ENCODE measurements around the gene DRD1.

The DRD1 gene

GRCh38 chr5:175464074-175464941 is 20.3 kb upstream of the DRD1 start:
- Histone ChIP-seq H3K27ac (no peak overlapping the region), H3K9me3 (no peaks in the 10 kb centered on the region), H3K36me3 (no peaks in the 10 kb centered on the region), H3K4me3 (ENCODE audit: low read depth in 1 of 2, low read length in 1 of 2) (no peak overlapping the region), H3K27me3 (peaks cover 68% of the 10 kb centered on the region), H3K4me1 (ENCODE audit: control insufficient read depth in 1 of 2, insufficient read depth in 1 of 2, low read depth in 1 of 2, low read length in 1 of 2) (peaks cover 3 to 10% of the 10 kb centered on the region in 2 experiments)
- TF ChIP-seq, protein P1, sequence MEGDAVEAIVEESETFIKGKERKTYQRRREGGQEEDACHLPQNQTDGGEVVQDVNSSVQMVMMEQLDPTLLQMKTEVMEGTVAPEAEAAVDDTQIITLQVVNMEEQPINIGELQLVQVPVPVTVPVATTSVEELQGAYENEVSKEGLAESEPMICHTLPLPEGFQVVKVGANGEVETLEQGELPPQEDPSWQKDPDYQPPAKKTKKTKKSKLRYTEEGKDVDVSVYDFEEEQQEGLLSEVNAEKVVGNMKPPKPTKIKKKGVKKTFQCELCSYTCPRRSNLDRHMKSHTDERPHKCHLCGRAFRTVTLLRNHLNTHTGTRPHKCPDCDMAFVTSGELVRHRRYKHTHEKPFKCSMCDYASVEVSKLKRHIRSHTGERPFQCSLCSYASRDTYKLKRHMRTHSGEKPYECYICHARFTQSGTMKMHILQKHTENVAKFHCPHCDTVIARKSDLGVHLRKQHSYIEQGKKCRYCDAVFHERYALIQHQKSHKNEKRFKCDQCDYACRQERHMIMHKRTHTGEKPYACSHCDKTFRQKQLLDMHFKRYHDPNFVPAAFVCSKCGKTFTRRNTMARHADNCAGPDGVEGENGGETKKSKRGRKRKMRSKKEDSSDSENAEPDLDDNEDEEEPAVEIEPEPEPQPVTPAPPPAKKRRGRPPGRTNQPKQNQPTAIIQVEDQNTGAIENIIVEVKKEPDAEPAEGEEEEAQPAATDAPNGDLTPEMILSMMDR (IDR thresholded peaks at IDR 0.05), result no peak

- Histone ChIP-seq H3K4me3 (ENCODE audit: low read depth in 1 of 2, low read length in 1 of 2) (no peak overlapping the region), H3K27ac (no peak overlapping the region), H3K36me3 (no peaks in the 10 kb centered on the region), H3K4me1 (ENCODE audit: control insufficient read depth in 1 of 2, insufficient read depth in 1 of 2, low read depth in 1 of 2, low read length in 1 of 2) (peaks cover 3 to 10% of the 10 kb centered on the region in 2 experiments), H3K9me3 (no peaks in the 10 kb centered on the region), H3K27me3 (peaks cover 70% of the 10 kb centered on the region)
- TF ChIP-seq, protein P1 (IDR thresholded peaks at IDR 0.05), result no peak
These were observed 19.7 kb upstream of the DRD1 start for GRCh38 chr5:175463641-175464040.

DNA sequence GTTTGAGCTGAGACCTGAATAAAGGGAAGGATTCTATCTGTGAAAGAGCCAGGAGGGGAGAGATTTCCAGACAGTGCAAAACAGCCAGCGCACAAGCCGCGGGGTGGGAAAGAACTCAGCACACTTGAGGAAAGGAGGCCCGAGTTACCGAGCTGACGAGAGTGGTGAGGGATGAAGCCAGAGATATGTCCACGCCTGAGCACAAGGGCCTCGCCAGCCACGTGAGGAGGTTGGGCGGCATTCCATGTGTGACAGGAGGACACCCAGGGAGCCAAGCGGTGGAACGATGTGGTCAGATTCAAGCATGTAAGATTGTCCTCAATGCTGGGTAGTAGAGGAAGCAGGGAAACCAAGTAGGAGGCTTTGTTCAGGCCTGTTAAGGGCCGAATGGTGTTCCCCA is 17.4 kb upstream of the DRD1 start:
- Histone ChIP-seq H3K4me1 (ENCODE audit: control insufficient read depth in 1 of 2, insufficient read depth in 1 of 2, low read depth in 1 of 2, low read length in 1 of 2) (peaks cover 3 to 5% of the 10 kb centered on the region in 2 experiments), H3K4me3 (ENCODE audit: low read depth in 1 of 2, low read length in 1 of 2) (no peak overlapping the region), H3K27ac (no peak overlapping the region), H3K9me3 (no peaks in the 10 kb centered on the region), H3K27me3 (peaks cover 67% of the 10 kb centered on the region), H3K36me3 (no peaks in the 10 kb centered on the region)
- TF ChIP-seq, protein P1 (IDR thresholded peaks at IDR 0.05), result no peak

GRCh38 chr5:175460552-175460951 is 16.6 kb upstream of the DRD1 start:
- H3K4me1 ChIP-seq (ENCODE audit: control insufficient read depth in 1 of 2, insufficient read depth in 1 of 2, low read depth in 1 of 2, low read length in 1 of 2), result peaks cover 3 to 5% of the 10 kb centered on the region in 2 experiments
- no peaks in the 10 kb centered on the region for H3K36me3 ChIP-seq
- no peaks in the 10 kb centered on the region for H3K9me3 ChIP-seq
- no peak overlapping the region for H3K4me3 ChIP-seq (ENCODE audit: low read depth in 1 of 2, low read length in 1 of 2)
- TF ChIP-seq, protein P1 (IDR thresholded peaks at IDR 0.05), result no peak
- peaks cover 65% of the 10 kb centered on the region for H3K27me3 ChIP-seq
- H3K27ac ChIP-seq, result no peak overlapping the region

GRCh38 chr5:175460126-175460525 is 16.1 kb upstream of the DRD1 start:
- no peaks in the 10 kb centered on the region for H3K9me3 ChIP-seq
- peaks cover 3 to 5% of the 10 kb centered on the region in 2 experiments for H3K4me1 ChIP-seq (ENCODE audit: control insufficient read depth in 1 of 2, insufficient read depth in 1 of 2, low read depth in 1 of 2, low read length in 1 of 2)
- H3K4me3 ChIP-seq (ENCODE audit: low read depth in 1 of 2, low read length in 1 of 2), result no peak overlapping the region
- H3K36me3 ChIP-seq, result no peaks in the 10 kb centered on the region
- TF ChIP-seq, protein P1 (IDR thresholded peaks at IDR 0.05), result no peak
- peaks cover 68% of the 10 kb centered on the region for H3K27me3 ChIP-seq
- H3K27ac ChIP-seq, result no peak overlapping the region

Measured in neutrophil (primary cell).